HepG2 (cell line): ENCODE results near the gene IER2. TPM values are rescaled to one million over a fixed set of nuclear protein-coding genes. Genes with fewer than 3 reads are reported as not detected.

Source experiments
- AGO1 ChIP-seq: fragments of 200-400 bp; formaldehyde crosslinking; IDR thresholded peaks from 2 replicates; pipeline ENCODE4 v1.6.1; 2017; ENCODE audit warnings: mild to moderate bottlenecking, low read depth, low read length, moderate library complexity; ENCODE audit not compliant: poor library complexity, severe bottlenecking
- ARID2 ChIP-seq: sonication (generic); formaldehyde crosslinking; IDR thresholded peaks from 2 replicates; pipeline ENCODE4 v1.8.1; 2022; ENCODE audit warnings: mild to moderate bottlenecking, missing genetic modification reagents, borderline replicate concordance
- ELK4 ChIP-seq: sonication (generic); formaldehyde crosslinking; IDR thresholded peaks from 2 replicates; pipeline ENCODE4 v1.9.0; 2021; ENCODE audit warnings: missing genetic modification reagents, borderline replicate concordance
- HIVEP1 ChIP-seq: sonication (generic); formaldehyde crosslinking; IDR thresholded peaks from 2 replicates; pipeline ENCODE4 v1.4.0; 2020; ENCODE audit warnings: mild to moderate bottlenecking, missing genetic modification reagents
- HOXA5 ChIP-seq: sonication (generic); formaldehyde crosslinking; IDR thresholded peaks from 2 replicates; pipeline ENCODE4 v1.4.0; 2020; ENCODE audit warnings: missing genetic modification reagents
- IKZF4 ChIP-seq: sonication (generic); formaldehyde crosslinking; IDR thresholded peaks from 2 replicates; pipeline ENCODE4 v1.5.1; 2020; ENCODE audit warnings: borderline replicate concordance, mild to moderate bottlenecking, low read depth, missing genetic modification reagents; ENCODE audit errors: not compliant biosample characterization
- ISL2 ChIP-seq: sonication (generic); formaldehyde crosslinking; IDR thresholded peaks from 2 replicates; pipeline ENCODE4 v1.5.0; 2020; ENCODE audit warnings: missing genetic modification reagents
- ISX ChIP-seq: sonication (generic); formaldehyde crosslinking; conservative IDR thresholded peaks from 2 replicates; pipeline ENCODE4 v1.5.0; 2020; ENCODE audit warnings: missing genetic modification reagents
- JDP2 ChIP-seq: sonication (generic); formaldehyde crosslinking; IDR thresholded peaks from 2 replicates; pipeline ENCODE4 v1.8.1; 2022; ENCODE audit warnings: missing genetic modification reagents, borderline replicate concordance
- KMT2A ChIP-seq: sonication (generic); formaldehyde crosslinking; IDR thresholded peaks from 2 replicates; pipeline ENCODE4 v1.4.0; 2020; ENCODE audit warnings: missing genetic modification reagents
- MBNL3 ChIP-seq: fragments of 250-450 bp; sonication (Bioruptor Pico); conservative IDR thresholded peaks from 2 replicates; pipeline ENCODE4 v1.8.0; 2022; ENCODE audit warnings: mild to moderate bottlenecking, inconsistent platforms
- NR2F1 ChIP-seq, 2 experiments: fragments of 450-650 bp in 1 of 2; formaldehyde crosslinking in 1 of 2; IDR thresholded peaks; 2 replicates each; pipeline versions ENCODE4 v1.5.0 to v1.6.1; 2016 to 2020; ENCODE audit warnings: mild to moderate bottlenecking in 1 of 2, missing compliant biosample characterization in 1 of 2, missing genetic modification reagents in 1 of 2, moderate library complexity in 1 of 2
- PATZ1 ChIP-seq: sonication (generic); formaldehyde crosslinking; IDR thresholded peaks from 2 replicates; pipeline ENCODE4 v1.4.0; 2020; ENCODE audit warnings: missing genetic modification reagents
- RFXAP ChIP-seq: sonication (generic); formaldehyde crosslinking; IDR thresholded peaks from 2 replicates; pipeline ENCODE4 v1.4.0; 2020; ENCODE audit warnings: missing genetic modification reagents, borderline replicate concordance
- TERF1 ChIP-seq: sonication (generic); formaldehyde crosslinking; IDR thresholded peaks from 2 replicates; pipeline ENCODE4 v1.8.0; 2022; ENCODE audit warnings: mild to moderate bottlenecking, missing genetic modification reagents, moderate library complexity
- ZFP41 ChIP-seq: sonication (generic); formaldehyde crosslinking; IDR thresholded peaks from 2 replicates; pipeline ENCODE4 v1.4.0; 2020; ENCODE audit warnings: mild to moderate bottlenecking, missing genetic modification reagents, borderline replicate concordance
- ZNF280D ChIP-seq: sonication (generic); formaldehyde crosslinking; IDR thresholded peaks from 2 replicates; pipeline ENCODE4 v1.5.1; 2020; ENCODE audit warnings: mild to moderate bottlenecking, missing genetic modification reagents
- ZNF430 ChIP-seq: sonication (generic); formaldehyde crosslinking; IDR thresholded peaks from 2 replicates; pipeline ENCODE4 v1.9.0; 2021; ENCODE audit warnings: mild to moderate bottlenecking, missing genetic modification reagents
- ZNF773 ChIP-seq: sonication (generic); formaldehyde crosslinking; IDR thresholded peaks from 2 replicates; pipeline ENCODE4 v1.4.0; 2020; ENCODE audit warnings: missing genetic modification reagents, borderline replicate concordance
- ZNF788 ChIP-seq: sonication (generic); formaldehyde crosslinking; IDR thresholded peaks from 2 replicates; pipeline ENCODE4 v1.5.0; 2020; ENCODE audit warnings: mild to moderate bottlenecking, missing genetic modification reagents, borderline replicate concordance
- ZNF816 ChIP-seq: sonication (generic); formaldehyde crosslinking; IDR thresholded peaks from 2 replicates; pipeline ENCODE4 v1.8.0; 2022; ENCODE audit warnings: missing genetic modification reagents, mild to moderate bottlenecking, borderline replicate concordance
- polyA plus RNA-seq, 8 experiments: library from polyadenylated mRNA; depleted of rRNA in 3 of 8; stranded (reverse) in 7 of 8; unstranded in 1 of 8; fragments of >200 nt; fragmentation: Illumina TruSeq in 4 of 8; extraction: Trizol in 4 of 8; gene quantifications; 2 replicates each; pipeline versions ENCODE4 v1.2.1 to v1.2.3, GENCODE V29; 2011 to 2016; ENCODE audit warnings: low read depth in 4 of 8, missing spikeins in 1 of 8, mixed read lengths in 1 of 8; ENCODE audit not compliant: insufficient read depth in 1 of 8
- total RNA-seq, 5 experiments: library from RNA; depleted of rRNA; stranded (reverse); fragments of >200 nt; fragmentation: Illumina TruSeq; extraction: Trizol; gene quantifications; 2 replicates each; pipeline ENCODE4 v1.2.3, GENCODE V29; 2016; ENCODE audit warnings: low read depth in 1 of 5

Gene IER2
- total and polyA plus RNA-seq, 2 of the 13 experiments (the other 11 are each of a cell fraction or from before 2014, with no cell fraction given), result 10.1 to 14.3 TPM

DNA sequence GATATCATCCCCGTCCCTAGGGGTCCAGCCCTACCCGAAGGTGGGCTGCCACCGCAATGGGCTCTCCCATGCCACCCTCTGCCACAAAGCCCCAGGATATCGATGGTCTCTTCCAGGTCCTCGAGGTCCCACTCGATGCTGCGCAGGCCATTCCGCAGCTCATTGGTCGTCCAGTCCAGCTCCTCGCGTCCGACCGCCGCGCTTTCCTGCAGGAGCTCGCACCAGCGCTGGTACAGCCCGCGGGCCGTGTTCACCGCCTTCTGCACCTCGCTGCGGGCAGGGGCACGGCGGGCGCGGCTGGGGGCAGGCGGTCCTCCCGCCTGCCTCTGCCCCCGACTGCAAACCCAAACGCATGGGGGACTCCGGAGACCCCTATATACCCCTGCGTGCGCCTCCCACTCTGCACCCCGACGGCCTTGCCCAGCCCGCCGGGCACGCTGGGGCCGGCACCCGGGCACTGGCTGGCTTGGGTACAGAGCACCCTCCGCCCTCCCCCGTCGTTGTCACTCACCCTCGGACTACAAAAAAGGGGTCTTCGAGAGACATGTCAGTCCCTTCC, 504 bp upstream of the IER2 start (continued):
- TF ChIP-seq TERF1 (CRISPR knock-in tag) (no peak), HOXA5 (CRISPR knock-in tag) (peak; percentile 44; the same call in 1 of the 2 replicates), ISL2 (CRISPR knock-in tag) (no peak), HIVEP1 (CRISPR knock-in tag) (no peak), KMT2A (CRISPR knock-in tag) (peak; percentile 48; the same call in 1 of the 2 replicates), MBNL3 (CRISPR knock-in tag) (no peak), IKZF4 (CRISPR knock-in tag) (peak; percentile 29), NR2F1 (CRISPR knock-in tag; IDR thresholded peaks at IDR 0.05) (peak in 1 of 2 experiments; percentile 67; a peak in 2 of 4 replicates), ISX (CRISPR knock-in tag) (0 out of 2 replicates have a peak, but pooled peaks have one; percentile 39), ZNF816 (no peak), JDP2 (no peak), AGO1 (peak; percentile 19), ZNF773 (CRISPR knock-in tag) (peak; percentile 33; the same call in 1 of the 2 replicates), PATZ1 (CRISPR knock-in tag) (peak; percentile 23; the same call in 1 of the 2 replicates), ZFP41 (CRISPR knock-in tag) (no peak), ZNF788 (CRISPR knock-in tag) (no peak), ARID2 (CRISPR knock-in tag) (no peak), RFXAP (CRISPR knock-in tag) (peak; percentile 5; the same call in 1 of the 2 replicates), ZNF280D (no peak), ELK4 (CRISPR knock-in tag) (no peak), ZNF430 (CRISPR knock-in tag) (0 out of 2 replicates have a peak, but pooled peaks have one; percentile 29)
